H54 (cell line): ENCODE measurements around the gene PTPRG.
A peak's percentile ranks its signal among the peaks of the same experiment; 100 is the strongest.

Experiments
- DNase-seq: peaks from one replicate; pipeline ENCODE4 v3.0.0; 2011; ENCODE audit warnings: low spot score, mixed read lengths; ENCODE audit not compliant: insufficient read length
- FAIRE-seq: peaks from 3 replicates; lab custom pipeline; 2011; peaks lifted over from hg19 to GRCh38; lab: Jason Lieb, UNC
- POLR2A ChIP-seq: IDR thresholded peaks from 2 replicates; pipeline ENCODE4 v1.6.1; 2011; ENCODE audit warnings: low read depth, mild to moderate bottlenecking, low read length

The PTPRG gene

GRCh38 chr3:61561374-61562041, at the start of gene PTPRG:
PTPRG (plus strand) TSS chr3:61561571; CDS start chr3:61562288, 717 bp downstream.
- FAIRE-seq: peak; percentile 6
- DNase-seq: peak; percentile 76
- TF ChIP-seq POLR2A: peak; percentile 73; the same call in 1 of the 2 replicates

DNA sequence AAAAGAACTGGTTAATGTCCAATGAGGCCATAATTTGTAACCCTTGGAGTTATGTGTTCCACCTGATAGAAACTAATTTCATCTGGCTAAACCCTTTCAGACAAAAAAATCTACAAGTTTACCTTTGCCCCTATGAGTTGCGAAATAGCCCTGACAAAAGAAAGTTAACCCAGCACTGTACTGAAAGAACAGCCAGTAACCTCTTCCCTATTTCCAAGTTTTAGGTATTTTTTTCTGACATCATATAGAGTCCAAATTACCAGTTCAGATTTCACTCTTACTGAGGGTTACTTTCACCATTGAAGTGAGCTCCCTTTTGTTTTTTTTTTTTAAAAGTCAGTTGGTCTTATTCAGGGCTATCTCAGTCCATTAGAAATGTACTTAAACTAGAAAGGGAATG, 42.8 kb upstream of the PTPRG start:
- FAIRE-seq (no peak), DNase-seq (no peak)
- TF ChIP-seq POLR2A: no peak

DNA sequence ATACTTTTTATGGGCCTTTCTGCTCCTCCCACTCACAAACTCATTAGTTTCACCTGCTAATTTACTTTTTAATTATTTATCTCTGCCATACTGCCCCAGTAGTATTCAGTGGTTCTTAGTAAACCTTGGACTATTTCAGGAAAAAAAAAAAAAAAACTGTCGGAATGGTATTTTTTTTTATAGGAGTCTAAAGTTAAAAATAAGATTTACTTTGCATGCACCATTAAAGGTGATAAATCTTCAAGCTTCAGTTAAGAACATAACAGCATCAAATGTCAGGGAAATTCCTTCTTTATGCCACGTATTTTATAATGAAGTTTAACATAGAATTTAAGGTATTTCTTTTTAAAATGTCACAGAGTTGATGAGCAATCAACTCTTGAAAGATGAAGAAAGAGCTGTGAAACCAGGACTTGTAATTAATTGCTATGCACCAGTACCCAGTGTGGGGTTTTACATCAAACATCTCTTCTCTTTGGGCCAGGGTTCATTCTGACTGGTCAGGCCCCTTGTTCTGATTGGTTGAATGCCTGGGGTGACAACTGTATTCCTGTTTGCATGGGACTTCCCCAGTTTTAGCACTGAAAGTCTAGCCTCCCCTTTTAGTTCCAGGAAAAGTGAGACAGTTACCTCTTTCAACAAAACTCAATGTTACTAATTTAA, 40.3 kb upstream of the PTPRG start:
- no peak for TF ChIP-seq POLR2A
- DNase-seq (no peak), FAIRE-seq (no peak)

- TF ChIP-seq POLR2A: no peak
- DNase-seq: no peak
- no peak for FAIRE-seq
These were observed 39.3 kb upstream of the PTPRG start for GRCh38 chr3:61522060-61522459.

- no peak for TF ChIP-seq POLR2A
- FAIRE-seq: no peak
These were observed 38.7 kb upstream of the PTPRG start for GRCh38 chr3:61522626-61523025.

DNA sequence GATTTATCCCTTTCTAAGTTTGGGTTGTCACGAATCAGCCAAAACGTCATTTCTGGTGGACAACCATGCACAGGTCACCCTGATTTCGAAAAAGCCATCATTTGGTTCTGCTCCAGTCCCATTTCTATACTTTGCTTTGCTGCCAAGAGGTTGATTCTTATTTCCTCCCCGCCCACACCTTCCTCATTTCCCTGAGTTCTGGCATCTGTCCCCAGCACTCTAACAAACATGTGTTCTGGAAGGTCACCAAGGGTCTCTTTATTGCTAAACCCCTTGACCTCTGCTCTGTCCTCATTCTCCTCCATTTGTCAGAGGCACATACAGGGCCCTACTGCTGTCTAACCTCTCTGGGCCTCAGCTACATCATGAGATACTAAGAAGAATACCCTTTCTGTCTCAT, 36.4 kb upstream of the PTPRG start:
- no peak for DNase-seq
- no peak for TF ChIP-seq POLR2A
- no peak for FAIRE-seq

More at GRCh38 chr3:61522626-61523025, 38.7 kb upstream of the PTPRG start:
- DNase-seq: no peak

GRCh38 chr3:61526308-61526707, 35.1 kb upstream of the PTPRG start:
- DNase-seq (no peak), FAIRE-seq (no peak)
- no peak for TF ChIP-seq POLR2A

GRCh38 chr3:61527011-61527410, 34.4 kb upstream of the PTPRG start:
- no peak for FAIRE-seq
- no peak for DNase-seq
- TF ChIP-seq POLR2A: no peak

DNA sequence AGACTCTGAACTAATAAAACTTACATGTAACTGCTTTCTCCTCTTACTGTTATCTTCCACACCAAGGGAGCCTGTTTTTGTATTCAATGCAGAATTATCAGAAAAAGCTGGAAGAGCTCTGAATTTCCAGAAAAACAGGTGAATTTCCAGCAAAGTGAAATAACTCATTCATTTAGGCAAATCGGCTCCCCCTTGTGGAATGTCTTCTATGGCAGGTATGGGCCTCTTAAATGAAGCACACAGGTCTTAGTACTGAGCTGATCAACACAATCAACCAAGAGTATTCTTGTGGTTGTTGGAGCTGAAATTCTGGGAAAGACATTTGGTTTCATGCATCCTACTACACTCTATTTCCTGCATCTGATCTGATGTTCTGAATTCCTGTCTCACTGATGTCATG, 31.0 kb upstream of the PTPRG start:
- DNase-seq: no peak
- peak; percentile 66 for FAIRE-seq
- no peak for TF ChIP-seq POLR2A

DNA sequence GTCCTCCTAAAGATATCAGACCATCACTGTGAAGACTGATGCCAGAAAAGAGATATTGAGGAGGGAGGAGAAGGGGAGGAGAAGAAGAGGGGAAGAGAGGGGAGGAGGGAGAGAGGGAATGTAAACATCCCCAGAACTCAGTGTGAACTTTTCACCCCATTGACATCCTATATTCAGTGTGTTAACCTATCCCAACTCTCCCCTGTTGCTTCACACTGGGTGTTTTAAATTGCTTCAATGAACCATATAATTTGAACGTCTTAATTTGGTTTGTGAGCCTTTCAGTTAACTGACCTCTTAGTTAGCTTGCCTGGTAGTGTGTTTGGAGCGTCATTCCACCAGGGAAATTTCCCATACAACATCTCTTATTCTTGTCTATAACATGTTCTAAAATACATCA, 29.8 kb upstream of the PTPRG start:
- DNase-seq (no peak), FAIRE-seq (no peak)
- no peak for TF ChIP-seq POLR2A

DNA sequence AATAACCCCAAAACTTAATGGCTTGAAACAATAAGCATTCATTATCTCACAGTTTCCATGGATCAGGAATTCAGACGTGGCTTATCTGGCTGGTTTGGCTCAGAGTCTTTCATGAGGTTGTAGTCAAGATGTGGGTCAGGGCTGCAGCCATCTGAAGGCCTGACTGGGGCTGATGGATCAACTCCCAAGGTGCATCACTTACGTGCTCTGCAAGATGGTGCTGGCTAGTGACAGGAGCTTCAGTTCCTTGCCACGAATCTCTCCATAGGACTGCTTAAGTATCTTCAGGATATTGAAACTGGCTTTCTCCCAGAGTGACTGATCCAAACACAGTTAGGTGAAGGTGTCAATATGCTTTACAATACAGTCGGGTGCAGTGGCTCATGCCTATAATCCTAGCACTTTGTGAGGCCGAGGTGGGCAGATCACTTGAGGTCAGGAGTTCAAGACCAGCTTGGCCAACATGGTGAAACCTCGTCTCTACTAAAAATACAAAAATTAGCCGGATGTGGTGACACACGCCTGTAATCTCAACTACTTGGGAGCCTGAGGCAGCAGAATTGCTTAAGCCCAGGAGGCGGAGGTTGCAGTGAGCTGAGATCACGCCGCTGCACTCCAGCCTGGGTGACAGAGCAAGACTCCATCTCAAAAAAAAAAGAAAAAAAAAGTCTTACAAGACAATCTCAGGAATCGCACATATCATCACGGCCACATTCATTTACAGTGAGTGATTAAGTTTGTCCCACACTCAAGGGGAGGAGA, 28.5 kb upstream of the PTPRG start:
- no peak for FAIRE-seq
- no peak for DNase-seq
- no peak for TF ChIP-seq POLR2A

- DNase-seq (no peak), FAIRE-seq (no peak)
- TF ChIP-seq POLR2A: no peak
These were observed 25.5 kb upstream of the PTPRG start for GRCh38 chr3:61535826-61536225.

DNA sequence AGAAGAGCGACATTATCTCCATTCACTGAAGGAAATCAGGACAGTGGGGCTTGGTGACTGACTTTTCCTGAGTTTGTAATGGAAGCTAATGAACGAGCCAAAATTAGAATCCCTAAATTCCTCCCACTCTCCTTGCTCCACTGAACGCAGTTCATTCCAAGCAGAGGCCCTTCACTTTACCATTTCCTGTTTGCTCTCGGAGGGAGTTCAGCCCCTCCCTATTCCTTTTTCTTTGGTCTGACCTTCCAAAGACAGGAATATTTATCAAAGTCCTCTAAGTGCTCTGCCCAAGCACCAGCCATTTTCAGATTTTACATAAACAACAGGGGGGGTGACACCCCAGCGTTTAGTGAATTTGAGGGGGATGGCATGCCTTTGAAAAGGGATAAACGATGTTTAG, 24.0 kb upstream of the PTPRG start:
- DNase-seq: no peak
- no peak for FAIRE-seq
- no peak for TF ChIP-seq POLR2A

DNA sequence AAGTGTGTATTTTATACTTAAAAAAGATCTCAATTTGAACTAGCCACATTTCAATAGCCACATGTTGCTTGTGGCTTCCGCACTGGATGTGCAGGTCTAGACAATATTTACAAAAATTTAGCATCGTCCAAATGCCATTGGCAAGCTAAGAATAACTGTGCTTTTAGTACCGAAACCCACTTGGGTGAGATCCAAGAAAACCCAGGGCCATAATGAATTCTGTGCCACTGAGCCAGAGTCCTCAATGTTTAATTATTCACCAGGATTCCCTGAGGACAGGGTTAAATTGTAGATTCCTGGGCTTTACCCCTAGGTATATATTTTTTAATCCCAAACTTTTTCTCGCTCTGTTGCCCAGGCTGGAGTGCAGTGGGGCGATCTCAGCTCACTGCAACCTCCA, 22.9 kb upstream of the PTPRG start:
- no peak for TF ChIP-seq POLR2A
- no peak for DNase-seq
- FAIRE-seq: no peak
